GM13977 (cell line): ENCODE results near the gene ZNF573.

Experiments used
- DNase-seq: peaks from one replicate; pipeline ENCODE4 v3.0.0; 2012; ENCODE audit warnings: low spot score
- CTCF ChIP-seq: IDR thresholded peaks from 2 replicates; pipeline ENCODE4 v1.5.1; 2012; ENCODE audit warnings: mild to moderate bottlenecking, control low read depth; ENCODE audit not compliant: insufficient read depth; ENCODE audit errors: extremely low read depth, missing control alignments
- in situ Hi-C: fragments of 300-500 bp; cut with MboI; formaldehyde crosslinking; loops from one replicate; pipeline ENCODE4 v1.12.0; 2022; ENCODE audit warnings: low sequenced_read_pairs, low pct_unique_long_range_greater_than_20kb, mixed read lengths, inconsistent platforms; ENCODE audit not compliant: unreplicated experiment

ZNF573 gene

GRCh38 chr19:37719927-37720265, 59.5 kb downstream of the ZNF573 start:
- in situ Hi-C loops, result no loop called here
- DNase-seq, result no peak

GRCh38 chr19:37719111-37719926, 60.1 kb downstream of the ZNF573 start, which contains the start of gene ZNF607:
Gene ZNF607, minus strand, starts transcription at chr19:37719761. Its CDS starts 8,143 bp downstream, at chr19:37711618.
- TF ChIP-seq CTCF, result peak; percentile 63
- in situ Hi-C loops, result no loop called here

More at GRCh38 chr19:37719927-37720265, 59.5 kb downstream of the ZNF573 start:
- no peak for TF ChIP-seq CTCF

GRCh38 chr19:37718304-37718703, 61.1 kb downstream of the ZNF573 start:
- DNase-seq, result no peak
- no peak for TF ChIP-seq CTCF
- in situ Hi-C loops, result no loop called here

More at GRCh38 chr19:37719111-37719926, 60.1 kb downstream of the ZNF573 start, which contains the start of gene ZNF607:
- DNase-seq, result peak; percentile 95

- in situ Hi-C loops, result no loop called here
- no peak for TF ChIP-seq CTCF
- no peak for DNase-seq
These were observed 63.2 kb downstream of the ZNF573 start for GRCh38 chr19:37716140-37716539.

- DNase-seq, result no peak
- in situ Hi-C loops, result no loop called here
- TF ChIP-seq CTCF, result no peak
These were observed 73.3 kb downstream of the ZNF573 start for GRCh38 chr19:37706052-37706605.

- DNase-seq, result no peak
- TF ChIP-seq CTCF, result no peak
These were observed 80.3 kb downstream of the ZNF573 start for GRCh38 chr19:37699057-37699456.

More at GRCh38 chr19:37699057-37699456, 80.3 kb downstream of the ZNF573 start:
- in situ Hi-C loops, result no loop called here
